ENCODE results near the gene AASDHPPT. TPM values are rescaled to one million over a fixed set of nuclear protein-coding genes. Genes with fewer than 3 reads are reported as not detected.

The AASDHPPT gene
- total RNA-seq, 1 experiment from 2014 or later, result 59.5 TPM

DNA sequence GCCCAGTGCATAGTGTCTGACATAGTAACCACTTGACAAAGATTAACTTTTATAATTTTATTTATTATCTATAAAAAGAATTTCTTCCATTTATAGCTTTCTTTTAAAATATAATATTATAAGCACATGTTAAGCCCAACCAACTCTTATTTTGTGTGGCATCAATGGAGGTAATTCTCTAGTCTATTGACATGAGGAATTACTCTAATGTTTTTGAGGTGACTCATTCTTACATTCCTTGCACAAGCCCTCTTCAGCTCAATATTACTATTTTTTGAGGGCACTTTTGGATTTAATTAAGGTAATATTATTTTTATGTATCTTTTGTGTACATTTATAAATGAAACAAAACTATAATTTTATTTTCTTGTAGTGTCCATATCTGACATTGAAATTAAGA, 59.6 kb downstream of the AASDHPPT start (continued):
- TF ChIP-seq JUND (IDR thresholded peaks at IDR 0.05), result no peak

DNA sequence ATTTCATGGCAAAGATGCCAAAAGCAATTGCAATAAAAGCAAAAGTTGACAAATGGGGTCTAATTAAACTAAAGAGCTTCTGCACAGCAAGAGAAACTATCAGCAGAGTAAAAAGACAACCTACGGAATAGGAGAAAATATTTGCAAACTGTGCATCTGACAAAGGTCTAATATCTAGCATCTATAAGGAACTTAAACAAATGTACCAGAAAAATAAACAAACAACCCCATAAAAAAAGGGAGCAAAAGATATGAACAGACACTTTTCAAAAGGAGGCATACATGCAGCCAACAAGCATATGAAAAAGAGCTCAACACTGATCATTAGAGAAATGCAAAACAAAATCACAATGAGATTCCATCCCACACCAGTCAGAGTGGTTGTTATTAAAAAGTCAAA, 60.3 kb downstream of the AASDHPPT start:
- no peak overlapping the region for H2AFZ ChIP-seq (ENCODE audit: low read depth, low read length, poor library complexity, severe bottlenecking)
- no peaks in the 10 kb centered on the region for H3K27me3 ChIP-seq (ENCODE audit: insufficient read depth, low read length)
- BruUV-seq (replicated peaks), result no TSS peak
- no peak overlapping the region for H3K4me3 ChIP-seq (replicated peaks in 1 of 2; ENCODE audit: low read depth in 1 of 2, low read length in 2 of 2)
- H4K20me1 ChIP-seq (ENCODE audit: insufficient read depth), result no peaks in the 10 kb centered on the region; the same call in 1 of the 2 replicates
- H3K9me3 ChIP-seq (ENCODE audit: control insufficient read depth in 1 of 2, insufficient read depth in 1 of 2, low read depth in 1 of 2, low read length in 2 of 2), result no peaks in the 10 kb centered on the region
- no peak for ATAC-seq
- intact Hi-C loops (cut with micrococcal nuclease), result no loop called here
- no peaks in the 10 kb centered on the region for H3K9me2 ChIP-seq (ENCODE audit: insufficient read depth)
- CTCF ChIA-PET, result interaction anchor here (1.1 kb wide), 1 partner anchor 19 kb away, joined by 3 read pairs; no protein-coding TSS in a partner anchor
- H3K9ac ChIP-seq (ENCODE audit: low read length), result no peak overlapping the region
- no peaks in the 10 kb centered on the region for H3K4me1 ChIP-seq (ENCODE audit: control insufficient read depth in 1 of 2, insufficient read depth in 2 of 2, low read length in 2 of 2)
- TF ChIP-seq, protein P1, sequence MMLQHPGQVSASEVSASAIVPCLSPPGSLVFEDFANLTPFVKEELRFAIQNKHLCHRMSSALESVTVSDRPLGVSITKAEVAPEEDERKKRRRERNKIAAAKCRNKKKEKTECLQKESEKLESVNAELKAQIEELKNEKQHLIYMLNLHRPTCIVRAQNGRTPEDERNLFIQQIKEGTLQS (IDR thresholded peaks at IDR 0.05), result no peak
- TF ChIP-seq, protein P2, sequence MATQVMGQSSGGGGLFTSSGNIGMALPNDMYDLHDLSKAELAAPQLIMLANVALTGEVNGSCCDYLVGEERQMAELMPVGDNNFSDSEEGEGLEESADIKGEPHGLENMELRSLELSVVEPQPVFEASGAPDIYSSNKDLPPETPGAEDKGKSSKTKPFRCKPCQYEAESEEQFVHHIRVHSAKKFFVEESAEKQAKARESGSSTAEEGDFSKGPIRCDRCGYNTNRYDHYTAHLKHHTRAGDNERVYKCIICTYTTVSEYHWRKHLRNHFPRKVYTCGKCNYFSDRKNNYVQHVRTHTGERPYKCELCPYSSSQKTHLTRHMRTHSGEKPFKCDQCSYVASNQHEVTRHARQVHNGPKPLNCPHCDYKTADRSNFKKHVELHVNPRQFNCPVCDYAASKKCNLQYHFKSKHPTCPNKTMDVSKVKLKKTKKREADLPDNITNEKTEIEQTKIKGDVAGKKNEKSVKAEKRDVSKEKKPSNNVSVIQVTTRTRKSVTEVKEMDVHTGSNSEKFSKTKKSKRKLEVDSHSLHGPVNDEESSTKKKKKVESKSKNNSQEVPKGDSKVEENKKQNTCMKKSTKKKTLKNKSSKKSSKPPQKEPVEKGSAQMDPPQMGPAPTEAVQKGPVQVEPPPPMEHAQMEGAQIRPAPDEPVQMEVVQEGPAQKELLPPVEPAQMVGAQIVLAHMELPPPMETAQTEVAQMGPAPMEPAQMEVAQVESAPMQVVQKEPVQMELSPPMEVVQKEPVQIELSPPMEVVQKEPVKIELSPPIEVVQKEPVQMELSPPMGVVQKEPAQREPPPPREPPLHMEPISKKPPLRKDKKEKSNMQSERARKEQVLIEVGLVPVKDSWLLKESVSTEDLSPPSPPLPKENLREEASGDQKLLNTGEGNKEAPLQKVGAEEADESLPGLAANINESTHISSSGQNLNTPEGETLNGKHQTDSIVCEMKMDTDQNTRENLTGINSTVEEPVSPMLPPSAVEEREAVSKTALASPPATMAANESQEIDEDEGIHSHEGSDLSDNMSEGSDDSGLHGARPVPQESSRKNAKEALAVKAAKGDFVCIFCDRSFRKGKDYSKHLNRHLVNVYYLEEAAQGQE (IDR thresholded peaks at IDR 0.05; ENCODE audit: low read depth), result no peak
- no peak for TF ChIP-seq JUND (IDR thresholded peaks at IDR 0.05)
- TF ChIP-seq, protein P3, sequence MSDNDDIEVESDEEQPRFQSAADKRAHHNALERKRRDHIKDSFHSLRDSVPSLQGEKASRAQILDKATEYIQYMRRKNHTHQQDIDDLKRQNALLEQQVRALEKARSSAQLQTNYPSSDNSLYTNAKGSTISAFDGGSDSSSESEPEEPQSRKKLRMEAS (IDR thresholded peaks at IDR 0.05), result no peak
- TF ChIP-seq CEBPB (IDR thresholded peaks at IDR 0.05; ENCODE audit: low read depth), result no peak
- no peak for TF ChIP-seq YY1 (IDR thresholded peaks at IDR 0.05; ENCODE audit: extremely low read depth, insufficient replicate concordance, low read depth, low read length)
- no peak for TF ChIP-seq POLR2AphosphoS5 (IDR thresholded peaks at IDR 0.05; ENCODE audit: low read depth, low read length)
- no peak for TF ChIP-seq POLR2A (IDR thresholded peaks at IDR 0.05; ENCODE audit: borderline replicate concordance, extremely low read depth, insufficient read depth, insufficient read length)
- no peak for TF ChIP-seq ZFX (IDR thresholded peaks at IDR 0.05)
- no peak for TF ChIP-seq TCF7L2 (IDR thresholded peaks at IDR 0.05; ENCODE audit: borderline replicate concordance, extremely low read depth, insufficient read depth, insufficient read length)
- no peak for TF ChIP-seq SIN3A (IDR thresholded peaks at IDR 0.05; ENCODE audit: low read depth)
- TF ChIP-seq EGR1 (IDR thresholded peaks at IDR 0.05; ENCODE audit: low read depth), result no peak
- TF ChIP-seq EZH2phosphoT487 (IDR thresholded peaks at IDR 0.05; ENCODE audit: borderline replicate concordance), result no peak
- no peak for TF ChIP-seq CBX3 (IDR thresholded peaks at IDR 0.05; ENCODE audit: low read depth)
- TF ChIP-seq EZH2 (IDR thresholded peaks at IDR 0.05), result no peak
- TF ChIP-seq, protein P4, sequence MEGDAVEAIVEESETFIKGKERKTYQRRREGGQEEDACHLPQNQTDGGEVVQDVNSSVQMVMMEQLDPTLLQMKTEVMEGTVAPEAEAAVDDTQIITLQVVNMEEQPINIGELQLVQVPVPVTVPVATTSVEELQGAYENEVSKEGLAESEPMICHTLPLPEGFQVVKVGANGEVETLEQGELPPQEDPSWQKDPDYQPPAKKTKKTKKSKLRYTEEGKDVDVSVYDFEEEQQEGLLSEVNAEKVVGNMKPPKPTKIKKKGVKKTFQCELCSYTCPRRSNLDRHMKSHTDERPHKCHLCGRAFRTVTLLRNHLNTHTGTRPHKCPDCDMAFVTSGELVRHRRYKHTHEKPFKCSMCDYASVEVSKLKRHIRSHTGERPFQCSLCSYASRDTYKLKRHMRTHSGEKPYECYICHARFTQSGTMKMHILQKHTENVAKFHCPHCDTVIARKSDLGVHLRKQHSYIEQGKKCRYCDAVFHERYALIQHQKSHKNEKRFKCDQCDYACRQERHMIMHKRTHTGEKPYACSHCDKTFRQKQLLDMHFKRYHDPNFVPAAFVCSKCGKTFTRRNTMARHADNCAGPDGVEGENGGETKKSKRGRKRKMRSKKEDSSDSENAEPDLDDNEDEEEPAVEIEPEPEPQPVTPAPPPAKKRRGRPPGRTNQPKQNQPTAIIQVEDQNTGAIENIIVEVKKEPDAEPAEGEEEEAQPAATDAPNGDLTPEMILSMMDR (IDR thresholded peaks at IDR 0.05 in 2 of 3, conservative IDR thresholded peaks at IDR 0.05 in 1 of 3; ENCODE audit: borderline replicate concordance in 1 of 3, insufficient read depth in 1 of 3, low read depth in 2 of 3, low read length in 2 of 3), result no peak
- no peak for TF ChIP-seq FOSL1 (IDR thresholded peaks at IDR 0.05; ENCODE audit: low read depth)
- no peak for TF ChIP-seq RAD21 (IDR thresholded peaks at IDR 0.05; ENCODE audit: low read depth)
- H3K27ac ChIP-seq (ENCODE audit: low read depth, low read length), result no peak overlapping the region
- no peaks in the 10 kb centered on the region for H3K36me3 ChIP-seq (ENCODE audit: control insufficient read depth in 1 of 2, insufficient read depth in 2 of 2, low read length in 2 of 2)
- no peaks in the 10 kb centered on the region for H3K79me2 ChIP-seq (ENCODE audit: insufficient read depth, low read length)
- POLR2A ChIA-PET, result no interaction called here
- no peak for DNase-seq (ENCODE audit: low read depth, low spot score)
- no peak overlapping the region for H3K4me2 ChIP-seq (ENCODE audit: low read length)
- RAD21 ChIA-PET (ENCODE audit: low non-redundant PET in 1 of 2, low total read pairs in 2 of 2, uncharacterized antibody in 2 of 2, unreplicated experiment in 2 of 2), result no interaction called here
